DMS153 treated with DMSO at 0.1 percent for 48 hours (cell line): ENCODE measurements around the gene MCTP2.
A peak's percentile ranks its signal among the peaks of the same experiment; 100 is the strongest.

Experiments used
- DNase-seq: peaks from one replicate; lab custom pipeline; 2025; ENCODE audit not compliant: unreplicated experiment; lab: John Stamatoyannopoulos, UW

MCTP2 gene

GRCh38 chr15:94230883-94231722, at the start of gene MCTP2:
Gene MCTP2, plus strand, starts transcription at chr15:94231561. Its CDS starts 66,705 bp downstream, at chr15:94298266.
- peak; percentile 11 for DNase-seq

DNA sequence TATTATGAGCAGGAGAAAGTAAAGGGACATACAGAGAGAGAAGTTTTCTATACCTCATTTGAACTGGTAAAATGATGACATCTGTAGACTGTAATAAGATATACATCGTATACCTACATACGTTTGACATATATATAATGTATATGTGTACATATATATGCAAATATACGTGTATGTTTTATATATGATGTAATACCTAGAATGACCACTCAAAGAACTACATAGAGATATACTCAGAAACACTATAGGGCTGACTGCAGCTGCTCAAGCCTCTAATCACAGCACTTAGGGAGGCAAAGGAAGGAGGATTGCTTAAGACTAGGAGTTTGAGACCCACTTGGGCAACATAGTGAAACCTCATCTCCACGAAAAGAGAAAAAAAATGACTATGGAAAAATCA, 48.5 kb upstream of the MCTP2 start:
- no peak for DNase-seq

GRCh38 chr15:94185547-94186236, 45.7 kb upstream of the MCTP2 start:
- no peak for DNase-seq

GRCh38 chr15:94186770-94187331, 44.5 kb upstream of the MCTP2 start:
- DNase-seq = no peak

DNA sequence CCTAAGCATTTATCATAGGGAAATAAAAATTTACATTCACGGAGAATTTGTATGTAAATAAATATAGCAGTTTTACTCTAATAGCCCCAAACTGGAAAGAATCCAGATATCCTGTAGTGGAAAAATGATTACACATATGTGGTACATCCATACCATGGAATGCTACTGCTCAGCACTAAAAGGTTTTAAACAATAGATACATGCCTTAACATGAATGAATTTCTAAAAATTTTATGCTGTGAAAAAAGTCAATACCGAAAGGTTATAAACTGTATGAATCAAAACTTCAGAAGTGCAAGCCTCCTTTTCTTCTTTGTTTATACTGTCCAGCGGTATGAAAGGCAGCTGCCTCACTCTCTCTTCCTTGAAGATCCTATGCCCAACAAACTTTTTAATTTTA, 37.5 kb upstream of the MCTP2 start:
- DNase-seq = no peak

DNA sequence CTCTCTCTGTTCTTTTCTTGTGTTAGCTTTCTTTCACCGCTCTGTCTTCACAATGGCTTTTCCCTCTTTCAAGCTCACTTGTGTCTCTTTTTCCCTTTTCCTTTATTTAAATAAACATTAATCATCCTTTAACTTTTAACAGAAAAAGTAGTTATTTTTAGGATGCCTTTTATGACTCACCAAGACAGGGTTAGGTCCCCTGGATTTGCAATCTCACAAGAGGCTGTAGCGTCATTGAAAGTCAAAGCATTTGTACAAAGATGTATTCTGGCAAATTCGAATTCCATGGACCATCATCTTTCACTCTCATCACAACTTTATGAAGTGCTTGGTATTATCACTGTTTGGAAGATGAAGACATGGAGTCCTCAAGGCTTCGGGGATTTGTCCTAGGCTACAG, 34.8 kb upstream of the MCTP2 start:
- DNase-seq = no peak

GRCh38 chr15:94198633-94199032, 32.7 kb upstream of the MCTP2 start:
- DNase-seq = no peak

DNA sequence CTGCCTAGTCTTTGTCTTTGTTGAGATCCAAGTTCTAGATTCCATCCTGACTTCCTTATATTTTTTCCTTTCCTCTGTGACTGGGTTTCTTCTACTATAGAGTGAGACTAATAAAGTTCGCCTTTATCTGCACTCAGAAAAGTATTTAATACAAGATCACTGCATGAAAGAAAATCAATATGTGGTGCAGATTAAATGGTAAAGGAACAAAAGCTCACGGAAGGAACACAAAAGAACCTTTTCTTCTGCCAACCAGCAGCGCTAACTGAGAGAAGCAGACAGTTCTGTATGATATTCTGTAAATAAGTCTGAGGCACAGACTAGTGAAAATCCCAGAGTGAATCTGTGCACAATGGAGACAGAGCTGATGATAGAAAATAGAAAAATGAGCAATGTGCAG, 31.6 kb upstream of the MCTP2 start:
- no peak for DNase-seq

- DNase-seq = no peak
These were observed 28.1 kb upstream of the MCTP2 start for GRCh38 chr15:94203306-94203705.

DNA sequence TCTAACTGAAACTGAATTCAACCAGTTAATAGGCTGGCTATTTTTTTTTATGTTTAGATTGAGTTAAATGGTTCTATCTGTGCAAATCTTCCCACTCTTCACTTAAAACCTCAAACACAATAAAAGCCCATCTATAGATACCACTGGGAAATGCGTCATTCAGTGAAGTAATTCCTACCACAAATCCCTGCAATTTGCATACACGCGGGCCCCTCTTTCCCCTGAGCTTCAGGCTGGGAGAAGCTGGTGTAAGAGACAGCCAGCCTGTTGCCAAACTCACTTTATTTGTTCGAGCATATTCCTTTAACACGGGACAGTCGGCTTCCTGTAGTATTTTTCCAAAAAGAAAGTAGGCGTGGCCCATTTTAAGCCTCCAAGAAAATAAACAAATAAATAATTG, 26.0 kb upstream of the MCTP2 start:
- DNase-seq = no peak

GRCh38 chr15:94206463-94207167, 24.7 kb upstream of the MCTP2 start:
- no peak for DNase-seq

DNA sequence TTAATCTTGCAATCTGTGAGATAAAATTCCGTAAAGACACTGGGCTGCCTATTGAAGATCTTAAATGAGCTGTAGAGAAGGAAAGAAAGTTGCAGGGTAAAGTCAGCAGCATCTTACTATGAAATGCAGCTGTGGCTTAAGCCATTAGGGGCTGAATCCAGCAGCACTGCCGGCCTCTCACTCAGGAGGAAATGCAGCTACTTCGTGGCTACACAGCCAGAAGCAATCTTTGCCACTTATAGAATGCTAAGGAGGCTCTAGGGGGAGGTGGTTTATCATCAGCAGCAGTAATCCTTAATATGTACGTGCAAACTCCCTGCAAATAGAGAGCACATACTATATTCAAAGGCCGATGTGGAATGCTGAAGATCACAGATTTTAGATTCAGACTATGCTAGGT, 19.1 kb upstream of the MCTP2 start:
- no peak for DNase-seq

DNA sequence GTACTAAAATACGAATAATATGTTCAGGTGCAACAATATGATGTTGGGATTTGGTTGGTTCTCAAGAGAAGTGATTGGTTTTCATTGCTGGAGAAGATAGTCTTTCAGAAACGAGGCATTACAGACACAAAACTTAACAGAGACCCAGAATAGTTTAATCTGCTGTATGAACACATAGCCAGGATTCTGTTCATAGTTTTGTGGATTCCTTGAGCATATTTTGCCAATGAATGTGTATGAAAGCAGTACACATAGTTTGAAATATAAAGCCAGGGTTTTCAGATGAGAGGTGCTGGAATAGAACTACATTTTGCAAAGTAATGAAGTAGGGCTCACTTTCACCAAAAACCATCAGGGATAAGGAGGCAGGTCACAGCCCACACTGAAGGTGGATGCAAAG, 5.7 kb upstream of the MCTP2 start:
- no peak for DNase-seq

GRCh38 chr15:94228611-94229010, 2.8 kb upstream of the MCTP2 start:
- DNase-seq = no peak

- no peak for DNase-seq
These were observed 1.6 kb upstream of the MCTP2 start for GRCh38 chr15:94229591-94230369.

GRCh38 chr15:94230431-94230882, 904 bp upstream of the MCTP2 start:
- DNase-seq = no peak

DNA sequence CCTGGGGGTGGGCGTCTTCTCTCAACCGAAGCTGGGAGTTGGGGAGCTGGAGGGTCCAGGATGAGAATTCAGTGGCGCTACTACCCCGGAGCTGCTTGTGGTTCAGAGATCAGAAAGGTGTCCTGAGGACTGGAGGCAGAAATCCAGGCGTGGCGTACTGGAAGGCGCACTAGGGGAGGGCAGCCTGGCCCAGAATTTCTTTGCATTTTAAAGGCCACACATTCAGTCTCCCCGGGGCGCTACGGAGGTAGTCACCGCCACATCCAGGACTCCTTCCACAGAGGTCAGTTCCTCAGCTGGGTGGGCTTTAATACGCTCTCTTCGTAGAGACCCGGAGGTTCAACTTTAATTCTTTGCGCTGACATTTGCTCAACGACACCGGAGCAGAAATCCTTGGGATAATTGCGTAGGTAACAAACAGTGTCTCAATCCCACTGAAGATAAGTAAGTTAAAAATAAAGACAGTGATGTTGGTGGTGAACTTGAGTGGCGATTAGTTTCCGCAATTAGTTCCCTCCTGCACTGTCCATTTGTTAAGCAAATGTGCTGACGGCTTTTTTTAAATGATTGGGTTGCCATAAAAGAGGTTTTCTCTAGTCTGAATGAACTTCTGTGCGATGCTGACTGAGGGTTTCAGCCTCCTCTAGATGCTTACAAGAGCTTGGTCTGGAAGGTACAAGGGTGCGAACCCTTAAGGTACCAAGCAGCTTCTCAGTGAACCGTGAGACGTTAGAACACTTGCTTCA, 535 bp downstream of the MCTP2 start:
- no peak for DNase-seq

GRCh38 chr15:94233441-94233840, 2.1 kb downstream of the MCTP2 start:
- DNase-seq = no peak

DNA sequence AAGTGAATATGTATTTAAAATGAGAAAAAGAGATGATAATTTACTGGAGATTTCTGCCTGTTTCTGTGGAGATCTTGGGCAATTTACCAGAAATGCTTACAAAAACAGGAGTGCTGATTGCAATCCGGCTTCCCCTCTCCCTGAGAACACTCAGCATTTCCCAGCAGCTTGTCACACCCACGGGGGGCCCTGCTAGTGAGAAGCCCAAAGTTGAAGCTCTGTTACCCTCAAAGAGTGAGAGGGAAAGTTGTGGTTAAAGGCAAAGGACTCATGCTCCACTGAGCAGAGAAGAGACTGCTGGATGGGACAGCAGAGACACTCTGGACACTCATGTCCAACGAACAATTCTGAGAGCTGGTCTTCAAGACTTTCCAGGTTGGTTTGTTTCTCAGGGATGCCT, 2.9 kb downstream of the MCTP2 start:
- DNase-seq = no peak

- DNase-seq = no peak
These were observed 3.7 kb downstream of the MCTP2 start for GRCh38 chr15:94235041-94235440.
